HCT116 (cell line): ENCODE data around the gene KCNC4.

Experiments
- CTCF ChIP-seq, 3 experiments: fragments of 200-600 bp in 1 of 3; sonication (generic) in 1 of 3; IDR thresholded peaks in 2 of 3; conservative IDR thresholded peaks in 1 of 3; 2 replicates each; pipeline ENCODE4 v1.5.1; 2012 to 2017; ENCODE audit warnings: low read depth in 2 of 3, low read length in 2 of 3, antibody characterized with exemption in 1 of 3, borderline replicate concordance in 1 of 3, control low read depth in 1 of 3, mild to moderate bottlenecking in 1 of 3, mixed read lengths in 1 of 3, mixed run types in 1 of 3, moderate library complexity in 1 of 3; ENCODE audit not compliant: insufficient read depth in 1 of 3
- EGR1 ChIP-seq: IDR thresholded peaks from 2 replicates; pipeline ENCODE4 v1.6.1; 2012; ENCODE audit warnings: low read depth
- ELF1 ChIP-seq: IDR thresholded peaks from 2 replicates; pipeline ENCODE4 v1.6.1; 2012; ENCODE audit warnings: low read depth, borderline replicate concordance
- POLR2A ChIP-seq: IDR thresholded peaks from 2 replicates; pipeline ENCODE4 v1.7.0; 2011; ENCODE audit warnings: borderline replicate concordance; ENCODE audit not compliant: insufficient read depth, insufficient read length; ENCODE audit errors: extremely low read depth
- POLR2AphosphoS5 ChIP-seq: IDR thresholded peaks from 2 replicates; pipeline ENCODE4 v1.6.1; 2011; ENCODE audit warnings: mild to moderate bottlenecking, low read depth, low read length, moderate library complexity
- RAD21 ChIP-seq: IDR thresholded peaks from 2 replicates; pipeline ENCODE4 v1.6.1; 2012; ENCODE audit warnings: low read depth, mild to moderate bottlenecking
- TF ChIP-seq, protein P1 (sequence below): IDR thresholded peaks from 2 replicates; pipeline ENCODE4 v1.6.1; 2012

DNA sequence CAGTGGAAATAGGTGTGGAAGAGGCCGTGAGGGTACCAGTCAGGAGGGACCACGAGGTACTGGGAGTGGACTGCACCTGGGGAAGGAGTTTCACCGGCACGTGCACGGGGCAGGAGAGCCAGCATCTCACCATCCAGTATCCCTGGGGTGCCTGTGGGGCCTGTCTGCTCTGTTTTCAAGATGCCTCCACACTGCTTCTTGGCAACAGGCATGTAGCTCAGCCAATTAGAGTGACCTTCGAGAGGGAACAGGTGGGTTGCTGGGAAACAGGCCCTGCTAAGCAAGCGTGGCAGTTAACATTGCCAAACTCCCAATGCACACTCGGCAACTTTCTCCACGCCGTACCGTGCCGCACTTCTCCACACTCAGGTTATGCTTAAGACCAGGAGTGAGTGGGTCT lies 17.7 kb downstream of the KCNC4 start:
- TF ChIP-seq CTCF (IDR thresholded peaks at IDR 0.05 in 2 of 3, conservative IDR thresholded peaks at IDR 0.05 in 1 of 3; ENCODE audit: borderline replicate concordance in 1 of 3, insufficient read depth in 1 of 3, low read depth in 2 of 3, low read length in 2 of 3) (no peak), EGR1 (no peak), POLR2AphosphoS5 (no peak), ELF1 (no peak), POLR2A (no peak), RAD21 (no peak)
- TF ChIP-seq, protein P1, sequence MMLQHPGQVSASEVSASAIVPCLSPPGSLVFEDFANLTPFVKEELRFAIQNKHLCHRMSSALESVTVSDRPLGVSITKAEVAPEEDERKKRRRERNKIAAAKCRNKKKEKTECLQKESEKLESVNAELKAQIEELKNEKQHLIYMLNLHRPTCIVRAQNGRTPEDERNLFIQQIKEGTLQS = no peak
